Measurements from ENCODE around the gene ANXA4.

The ANXA4 gene

GRCh38 chr2:69731147-69731970 lies 10.6 kb upstream of the ANXA4 start:
- TF ChIP-seq REST (IDR thresholded peaks at IDR 0.05; ENCODE audit: insufficient read depth in 1 of 2, low read depth in 2 of 2, low read length in 2 of 2), result no peak
- TF ChIP-seq TAF1 (IDR thresholded peaks at IDR 0.05; ENCODE audit: borderline replicate concordance, insufficient read depth, low read length), result no peak
- TF ChIP-seq POLR2AphosphoS5 (IDR thresholded peaks at IDR 0.05; ENCODE audit: low read depth, low read length), result no peak
- TF ChIP-seq FOXP2 (optimal IDR thresholded peaks at IDR 0.05; ENCODE audit: borderline replicate concordance, extremely low read depth, extremely low read length, insufficient read depth), result no peak
- no peak for TF ChIP-seq SIN3A (IDR thresholded peaks at IDR 0.05; ENCODE audit: borderline replicate concordance, insufficient read depth, low read length)

GRCh38 chr2:69733342-69734034 lies 8.4 kb upstream of the ANXA4 start:
- no peak for TF ChIP-seq SIN3A (IDR thresholded peaks at IDR 0.05; ENCODE audit: borderline replicate concordance, insufficient read depth, low read length)
- TF ChIP-seq TAF1 (IDR thresholded peaks at IDR 0.05; ENCODE audit: borderline replicate concordance, insufficient read depth, low read length), result no peak
- no peak for TF ChIP-seq FOXP2 (optimal IDR thresholded peaks at IDR 0.05; ENCODE audit: borderline replicate concordance, extremely low read depth, extremely low read length, insufficient read depth)

- TF ChIP-seq SIN3A (IDR thresholded peaks at IDR 0.05; ENCODE audit: borderline replicate concordance, insufficient read depth, low read length) (no peak), REST (IDR thresholded peaks at IDR 0.05; ENCODE audit: insufficient read depth in 1 of 2, low read depth in 2 of 2, low read length in 2 of 2) (no peak), TAF1 (IDR thresholded peaks at IDR 0.05; ENCODE audit: borderline replicate concordance, insufficient read depth, low read length) (no peak), FOXP2 (optimal IDR thresholded peaks at IDR 0.05; ENCODE audit: borderline replicate concordance, extremely low read depth, extremely low read length, insufficient read depth) (no peak), POLR2AphosphoS5 (IDR thresholded peaks at IDR 0.05; ENCODE audit: low read depth, low read length) (no peak)
These were observed 7.8 kb upstream of the ANXA4 start for GRCh38 chr2:69734035-69734611.

- TF ChIP-seq FOXP2 (optimal IDR thresholded peaks at IDR 0.05; ENCODE audit: borderline replicate concordance, extremely low read depth, extremely low read length, insufficient read depth), result no peak
- no peak for TF ChIP-seq REST (IDR thresholded peaks at IDR 0.05; ENCODE audit: insufficient read depth in 1 of 2, low read depth in 2 of 2, low read length in 2 of 2)
- no peak for TF ChIP-seq TAF1 (IDR thresholded peaks at IDR 0.05; ENCODE audit: borderline replicate concordance, insufficient read depth, low read length)
- TF ChIP-seq POLR2AphosphoS5 (IDR thresholded peaks at IDR 0.05; ENCODE audit: low read depth, low read length), result no peak
- no peak for TF ChIP-seq SIN3A (IDR thresholded peaks at IDR 0.05; ENCODE audit: borderline replicate concordance, insufficient read depth, low read length)
These were observed 6.9 kb upstream of the ANXA4 start for GRCh38 chr2:69734854-69735544.

- no peak for TF ChIP-seq POLR2AphosphoS5 (IDR thresholded peaks at IDR 0.05; ENCODE audit: low read depth, low read length)
- TF ChIP-seq SIN3A (IDR thresholded peaks at IDR 0.05; ENCODE audit: borderline replicate concordance, insufficient read depth, low read length), result no peak
- no peak for TF ChIP-seq FOXP2 (optimal IDR thresholded peaks at IDR 0.05; ENCODE audit: borderline replicate concordance, extremely low read depth, extremely low read length, insufficient read depth)
- no peak for TF ChIP-seq TAF1 (IDR thresholded peaks at IDR 0.05; ENCODE audit: borderline replicate concordance, insufficient read depth, low read length)
- TF ChIP-seq REST (IDR thresholded peaks at IDR 0.05; ENCODE audit: insufficient read depth in 1 of 2, low read depth in 2 of 2, low read length in 2 of 2), result no peak
These were observed 6.2 kb upstream of the ANXA4 start for GRCh38 chr2:69735686-69736085.

All from PFSK-1 (cell line).